Measurements from ENCODE around the gene CTNND2. TPM values are rescaled to one million over a fixed set of nuclear protein-coding genes. Genes with fewer than 3 reads are reported as not detected.

The CTNND2 gene
- total and polyA plus RNA-seq, 2 donors (not counting 1 experiment from before 2014, with no cell fraction given) = not detected

DNA sequence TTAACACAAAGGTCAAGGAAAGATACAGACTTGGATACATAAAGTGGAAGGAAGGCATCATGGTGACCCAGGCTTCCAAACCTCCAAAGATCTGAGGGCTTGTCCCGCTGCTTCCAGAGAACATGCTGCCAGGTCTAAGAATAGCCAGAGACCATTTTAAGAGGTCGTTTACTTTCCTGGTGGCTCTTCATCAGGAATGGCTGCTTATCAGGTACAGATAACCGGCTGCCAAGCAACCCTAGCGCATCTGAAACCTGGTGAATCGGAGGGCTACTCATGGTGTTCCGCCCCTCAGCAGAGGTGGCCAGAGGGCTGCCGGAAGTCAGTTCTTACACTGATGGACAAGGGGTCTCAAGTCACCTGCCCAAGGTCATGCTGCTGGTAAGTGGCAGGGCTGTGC lies 892.0 kb downstream of the CTNND2 start:
- no peaks in the 10 kb centered on the region for H3K4me1 ChIP-seq (ENCODE audit: control insufficient read depth in 2 of 2, insufficient read depth in 2 of 2, low read length in 2 of 2)
- CTCF ChIA-PET = no interaction called here
- no peak overlapping the region for H3K4me2 ChIP-seq (replicated peaks; ENCODE audit: low read depth, low read length, poor library complexity, severe bottlenecking)
- no peaks in the 10 kb centered on the region for H4K20me1 ChIP-seq (ENCODE audit: control insufficient read depth, insufficient read depth, low read length, poor library complexity, severe bottlenecking)
- H3K4me3 ChIP-seq (ENCODE audit: control extremely low read depth in 1 of 5, extremely low read depth in 1 of 5, insufficient read depth in 1 of 5, low read depth in 2 of 5, low read length in 4 of 5) = no peak overlapping the region
- H3K9ac ChIP-seq (ENCODE audit: low read length) = no peak overlapping the region
- no peaks in the 10 kb centered on the region for H3K79me2 ChIP-seq (ENCODE audit: control insufficient read depth, insufficient read depth, low read length)
- Mint-ChIP-seq H3K9me3 (ENCODE audit: insufficient read depth) (no peaks in the 10 kb centered on the region), H3K4me3 (no peak overlapping the region), H3K27ac (no peak overlapping the region), H3K4me1 (no peaks in the 10 kb centered on the region), H3K27me3 (no peaks in the 10 kb centered on the region)
- no peaks in the 10 kb centered on the region for H3K27me3 ChIP-seq (replicated peaks in 1 of 4; ENCODE audit: control extremely low read depth in 1 of 4, control insufficient read depth in 3 of 4, insufficient read depth in 4 of 4, low read length in 3 of 4)
- WGBS (ENCODE audit: insufficient coverage) = 88% methylated on average over 7 of the region's 7 CpGs
- ATAC-seq (ENCODE audit: low read depth) (no peak), DNase-seq (no peak)
- TF ChIP-seq, protein P1, sequence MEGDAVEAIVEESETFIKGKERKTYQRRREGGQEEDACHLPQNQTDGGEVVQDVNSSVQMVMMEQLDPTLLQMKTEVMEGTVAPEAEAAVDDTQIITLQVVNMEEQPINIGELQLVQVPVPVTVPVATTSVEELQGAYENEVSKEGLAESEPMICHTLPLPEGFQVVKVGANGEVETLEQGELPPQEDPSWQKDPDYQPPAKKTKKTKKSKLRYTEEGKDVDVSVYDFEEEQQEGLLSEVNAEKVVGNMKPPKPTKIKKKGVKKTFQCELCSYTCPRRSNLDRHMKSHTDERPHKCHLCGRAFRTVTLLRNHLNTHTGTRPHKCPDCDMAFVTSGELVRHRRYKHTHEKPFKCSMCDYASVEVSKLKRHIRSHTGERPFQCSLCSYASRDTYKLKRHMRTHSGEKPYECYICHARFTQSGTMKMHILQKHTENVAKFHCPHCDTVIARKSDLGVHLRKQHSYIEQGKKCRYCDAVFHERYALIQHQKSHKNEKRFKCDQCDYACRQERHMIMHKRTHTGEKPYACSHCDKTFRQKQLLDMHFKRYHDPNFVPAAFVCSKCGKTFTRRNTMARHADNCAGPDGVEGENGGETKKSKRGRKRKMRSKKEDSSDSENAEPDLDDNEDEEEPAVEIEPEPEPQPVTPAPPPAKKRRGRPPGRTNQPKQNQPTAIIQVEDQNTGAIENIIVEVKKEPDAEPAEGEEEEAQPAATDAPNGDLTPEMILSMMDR (IDR thresholded peaks at IDR 0.05) = no peak
- TF ChIP-seq EZH2 (IDR thresholded peaks at IDR 0.05; ENCODE audit: borderline replicate concordance, insufficient read depth, low read depth, low read length, poor library complexity, severe bottlenecking) = no peak
- H3K36me3 ChIP-seq (replicated peaks in 1 of 2; ENCODE audit: control extremely low read depth in 1 of 2, control insufficient read depth in 1 of 2, extremely low read depth in 1 of 2, insufficient read depth in 2 of 2, low read length in 1 of 2) = no peaks in the 10 kb centered on the region
- no peak overlapping the region for H2AFZ ChIP-seq (ENCODE audit: insufficient read depth, low read depth, low read length, poor library complexity, severe bottlenecking)
- peaks cover 0 to 3% (median 0%) of the 10 kb centered on the region in 3 donors for H3K9me3 ChIP-seq (ENCODE audit: control extremely low read depth in 1 of 3, control insufficient read depth in 2 of 3, insufficient read depth in 1 of 3, low read length in 2 of 3)
- POLR2A ChIA-PET = no interaction called here
- intact Hi-C loops (cut with micrococcal nuclease) = no loop called here
- no peak overlapping the region for H3K27ac ChIP-seq (ENCODE audit: low read length in 2 of 2)

DNA sequence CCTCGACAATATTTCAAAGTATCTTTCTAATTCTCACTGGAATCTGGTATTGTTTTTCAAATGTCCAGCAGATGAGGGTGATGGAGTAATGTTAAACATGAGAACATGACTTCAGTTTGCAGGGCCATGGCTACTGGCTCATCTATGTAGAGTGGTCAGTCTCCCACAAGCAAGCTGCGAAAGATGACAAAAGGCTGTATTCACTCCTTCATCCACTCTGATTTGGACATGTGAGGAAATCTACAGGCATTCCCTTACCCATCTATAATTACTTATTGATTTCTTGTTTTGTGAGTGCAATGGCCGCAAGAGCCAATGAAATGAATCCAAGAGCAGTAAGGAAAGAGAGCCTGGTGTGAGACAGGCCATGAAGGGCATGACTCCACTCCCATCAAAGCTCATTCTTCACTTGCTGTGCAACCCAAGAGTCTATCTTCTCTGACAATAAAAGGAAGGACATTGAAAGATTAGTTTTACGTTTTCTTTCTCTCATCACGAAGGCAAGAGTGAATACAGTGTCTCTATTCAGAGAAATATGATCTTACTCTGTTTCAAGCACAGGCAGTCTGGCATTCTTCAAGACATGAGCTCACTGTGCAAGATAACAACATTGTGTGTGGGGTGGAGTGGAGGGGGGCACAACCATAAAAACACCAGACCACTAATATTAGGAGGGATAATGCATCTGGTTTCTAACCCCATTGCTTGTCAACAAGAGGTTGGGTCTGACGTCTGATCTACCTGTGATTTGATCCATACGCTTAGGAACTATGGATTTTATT lies 893.6 kb downstream of the CTNND2 start:
- Histone ChIP-seq H3K4me3 (ENCODE audit: control extremely low read depth in 1 of 5, extremely low read depth in 1 of 5, insufficient read depth in 1 of 5, low read depth in 2 of 5, low read length in 4 of 5) (no peak overlapping the region), H3K79me2 (ENCODE audit: control insufficient read depth, insufficient read depth, low read length) (no peaks in the 10 kb centered on the region), H3K27me3 (replicated peaks in 1 of 4; ENCODE audit: control extremely low read depth in 1 of 4, control insufficient read depth in 3 of 4, insufficient read depth in 4 of 4, low read length in 3 of 4) (no peaks in the 10 kb centered on the region), H3K4me2 (replicated peaks; ENCODE audit: low read depth, low read length, poor library complexity, severe bottlenecking) (no peak overlapping the region), H3K36me3 (replicated peaks in 1 of 2; ENCODE audit: control extremely low read depth in 1 of 2, control insufficient read depth in 1 of 2, extremely low read depth in 1 of 2, insufficient read depth in 2 of 2, low read length in 1 of 2) (no peaks in the 10 kb centered on the region), H3K4me1 (ENCODE audit: control insufficient read depth in 2 of 2, insufficient read depth in 2 of 2, low read length in 2 of 2) (no peaks in the 10 kb centered on the region), H2AFZ (ENCODE audit: insufficient read depth, low read depth, low read length, poor library complexity, severe bottlenecking) (no peak overlapping the region), H3K27ac (ENCODE audit: low read length in 2 of 2) (no peak overlapping the region), H4K20me1 (ENCODE audit: control insufficient read depth, insufficient read depth, low read length, poor library complexity, severe bottlenecking) (no peaks in the 10 kb centered on the region), H3K9me3 (ENCODE audit: control extremely low read depth in 1 of 3, control insufficient read depth in 2 of 3, insufficient read depth in 1 of 3, low read length in 2 of 3) (peaks cover 0 to 3% (median 0%) of the 10 kb centered on the region in 3 donors), H3K9ac (ENCODE audit: low read length) (no peak overlapping the region)
- no peak overlapping the region for H3K27ac Mint-ChIP-seq
- peaks cover 3% of the 10 kb centered on the region for H3K27me3 Mint-ChIP-seq
- ChIA-PET CTCF (no interaction called here), POLR2A (no interaction called here)
- H3K4me3 Mint-ChIP-seq = no peak overlapping the region
- no peak for DNase-seq
- no peak for TF ChIP-seq EZH2 (IDR thresholded peaks at IDR 0.05; ENCODE audit: borderline replicate concordance, insufficient read depth, low read depth, low read length, poor library complexity, severe bottlenecking)
- TF ChIP-seq, protein P1 (IDR thresholded peaks at IDR 0.05) = no peak
- WGBS (ENCODE audit: insufficient coverage) = no CpG with 5 or more reads among the region's 7 CpGs
- no peak for ATAC-seq (ENCODE audit: low read depth)
- H3K4me1 Mint-ChIP-seq = no peaks in the 10 kb centered on the region
- intact Hi-C loops (cut with micrococcal nuclease) = no loop called here
- no peaks in the 10 kb centered on the region for H3K9me3 Mint-ChIP-seq (ENCODE audit: insufficient read depth)
